RWPE2 (cell line): ENCODE measurements around the gene FMN2.
"Not testable (repeated sequence)": the region's sequence is repeated elsewhere in the genome, so short reads cannot be mapped to it uniquely, and the experiment has no call there.

Experiments used
- ATAC-seq: fragments of 200-7000 bp; cut with Tn5 transposase; 3 replicates; pipeline ENCODE4 v1.9.1; 2021; ENCODE audit warnings: low read depth
- DNase-seq: peaks from one replicate; pipeline ENCODE4 v3.0.0-alpha.2; 2020; ENCODE audit warnings: low spot score
- H3K27ac ChIP-seq: fragments of 450-650 bp; 2 replicates; pipeline ENCODE4 v1.5.1; 2017; ENCODE audit warnings: mild to moderate bottlenecking; ENCODE audit not compliant: poor library complexity, severe bottlenecking
- H3K27me3 ChIP-seq: fragments of 250-450 bp; sonication (Bioruptor Pico); 2 replicates; pipeline ENCODE4 v1.5.1; 2021; ENCODE audit warnings: mild to moderate bottlenecking, moderate library complexity; ENCODE audit not compliant: insufficient read depth, poor library complexity, severe bottlenecking
- H3K36me3 ChIP-seq: fragments of 250-450 bp; sonication (Bioruptor Pico); 2 replicates; pipeline ENCODE4 v1.5.1; 2020; ENCODE audit warnings: low read depth, mild to moderate bottlenecking, moderate library complexity
- H3K4me1 ChIP-seq: fragments of 250-450 bp; sonication (Bioruptor Pico); 2 replicates; pipeline ENCODE4 v1.5.1; 2021; ENCODE audit warnings: mild to moderate bottlenecking, moderate library complexity; ENCODE audit not compliant: insufficient read depth, poor library complexity, severe bottlenecking
- H3K4me3 ChIP-seq: fragments of 250-450 bp; sonication (Bioruptor Pico); 2 replicates; pipeline ENCODE4 v1.5.1; 2021; ENCODE audit warnings: mild to moderate bottlenecking, moderate library complexity; ENCODE audit not compliant: severe bottlenecking
- H3K9me3 ChIP-seq: fragments of 250-450 bp; sonication (Bioruptor Pico); 2 replicates; pipeline ENCODE4 v1.5.1; 2021; ENCODE audit warnings: mild to moderate bottlenecking, moderate library complexity; ENCODE audit not compliant: severe bottlenecking
- TF ChIP-seq, protein P1 (sequence below): fragments of 450-650 bp; IDR thresholded peaks from one replicate; pipeline ENCODE4 v1.5.1; 2017; ENCODE audit warnings: mild to moderate bottlenecking, moderate library complexity; ENCODE audit not compliant: poor library complexity, severe bottlenecking

Gene FMN2

DNA sequence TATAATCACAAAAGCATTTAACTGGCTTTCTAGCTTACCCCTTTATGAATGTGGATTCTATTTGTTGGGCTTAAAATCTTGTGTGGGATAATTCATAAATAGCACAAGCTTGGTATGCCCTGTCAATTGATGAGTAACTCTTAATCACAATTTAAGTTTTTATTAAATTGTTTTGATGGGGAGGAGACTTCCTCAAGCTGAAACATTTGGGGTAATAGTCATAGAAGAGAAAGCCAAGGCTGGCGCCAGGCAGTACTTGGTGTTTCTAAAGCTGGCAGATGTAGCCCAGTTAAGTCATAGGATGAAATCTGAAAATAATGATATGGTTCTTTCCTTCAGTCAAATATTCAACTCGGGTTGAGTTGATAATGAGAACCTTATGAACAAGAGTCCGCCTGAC, 167.2 kb downstream of the FMN2 start:
- Histone ChIP-seq H3K27me3 (no peaks in the 10 kb centered on the region), H3K27ac (no peak overlapping the region), H3K4me1 (no peaks in the 10 kb centered on the region), H3K9me3 (no peaks in the 10 kb centered on the region), H3K4me3 (no peak overlapping the region), H3K36me3 (no peaks in the 10 kb centered on the region)
- no peak for DNase-seq
- TF ChIP-seq, protein P1, sequence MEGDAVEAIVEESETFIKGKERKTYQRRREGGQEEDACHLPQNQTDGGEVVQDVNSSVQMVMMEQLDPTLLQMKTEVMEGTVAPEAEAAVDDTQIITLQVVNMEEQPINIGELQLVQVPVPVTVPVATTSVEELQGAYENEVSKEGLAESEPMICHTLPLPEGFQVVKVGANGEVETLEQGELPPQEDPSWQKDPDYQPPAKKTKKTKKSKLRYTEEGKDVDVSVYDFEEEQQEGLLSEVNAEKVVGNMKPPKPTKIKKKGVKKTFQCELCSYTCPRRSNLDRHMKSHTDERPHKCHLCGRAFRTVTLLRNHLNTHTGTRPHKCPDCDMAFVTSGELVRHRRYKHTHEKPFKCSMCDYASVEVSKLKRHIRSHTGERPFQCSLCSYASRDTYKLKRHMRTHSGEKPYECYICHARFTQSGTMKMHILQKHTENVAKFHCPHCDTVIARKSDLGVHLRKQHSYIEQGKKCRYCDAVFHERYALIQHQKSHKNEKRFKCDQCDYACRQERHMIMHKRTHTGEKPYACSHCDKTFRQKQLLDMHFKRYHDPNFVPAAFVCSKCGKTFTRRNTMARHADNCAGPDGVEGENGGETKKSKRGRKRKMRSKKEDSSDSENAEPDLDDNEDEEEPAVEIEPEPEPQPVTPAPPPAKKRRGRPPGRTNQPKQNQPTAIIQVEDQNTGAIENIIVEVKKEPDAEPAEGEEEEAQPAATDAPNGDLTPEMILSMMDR: no peak
- ATAC-seq: peak; percentile 52

DNA sequence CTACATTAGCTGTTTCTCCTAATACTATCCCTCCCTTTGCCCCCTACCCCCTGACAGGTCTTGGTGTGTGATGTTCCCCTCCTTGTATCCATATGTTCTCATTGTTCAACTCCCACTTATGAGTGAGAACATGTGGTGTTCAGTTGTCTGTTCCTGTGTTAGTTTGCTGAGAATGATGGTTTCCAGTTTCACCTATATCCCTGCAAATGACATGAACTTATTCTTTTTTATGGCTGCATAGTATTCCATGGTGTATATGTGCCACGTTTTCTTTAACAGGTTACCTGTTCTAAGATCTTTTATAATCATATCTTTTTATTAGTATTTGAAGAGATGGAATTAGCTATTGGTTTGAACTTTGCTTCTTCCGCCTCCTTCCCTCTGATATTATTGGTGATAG, 172.8 kb downstream of the FMN2 start:
- not testable (repeated sequence) for H3K27me3 ChIP-seq, ATAC-seq, H3K4me1 ChIP-seq, H3K9me3 ChIP-seq, DNase-seq, H3K36me3 ChIP-seq, H3K27ac ChIP-seq, H3K4me3 ChIP-seq

DNA sequence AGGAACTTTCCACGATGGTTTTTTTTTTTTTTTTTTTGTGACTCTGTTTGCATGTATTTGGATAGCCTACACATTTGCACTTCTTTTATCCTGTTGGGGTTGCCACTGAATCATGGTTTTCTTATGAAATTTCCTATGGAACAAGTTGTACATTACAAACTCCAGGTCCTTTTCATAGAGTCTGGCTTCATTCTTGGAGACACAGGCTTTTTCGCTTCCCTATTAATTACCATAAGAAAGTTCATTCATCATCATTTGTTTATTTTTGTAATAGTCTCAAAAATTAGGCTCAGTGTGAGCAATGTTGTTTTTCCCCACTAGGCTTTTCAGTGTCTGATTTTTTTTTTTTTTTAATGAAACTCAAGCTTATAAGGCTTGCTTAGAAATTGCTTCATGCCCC, 179.4 kb downstream of the FMN2 start:
- Histone ChIP-seq H3K27me3 (no peaks in the 10 kb centered on the region), H3K4me1 (no peaks in the 10 kb centered on the region), H3K4me3 (no peak overlapping the region), H3K9me3 (no peaks in the 10 kb centered on the region), H3K36me3 (no peaks in the 10 kb centered on the region), H3K27ac (no peak overlapping the region)
- DNase-seq (no peak), ATAC-seq (no peak)
- TF ChIP-seq, protein P1: no peak

DNA sequence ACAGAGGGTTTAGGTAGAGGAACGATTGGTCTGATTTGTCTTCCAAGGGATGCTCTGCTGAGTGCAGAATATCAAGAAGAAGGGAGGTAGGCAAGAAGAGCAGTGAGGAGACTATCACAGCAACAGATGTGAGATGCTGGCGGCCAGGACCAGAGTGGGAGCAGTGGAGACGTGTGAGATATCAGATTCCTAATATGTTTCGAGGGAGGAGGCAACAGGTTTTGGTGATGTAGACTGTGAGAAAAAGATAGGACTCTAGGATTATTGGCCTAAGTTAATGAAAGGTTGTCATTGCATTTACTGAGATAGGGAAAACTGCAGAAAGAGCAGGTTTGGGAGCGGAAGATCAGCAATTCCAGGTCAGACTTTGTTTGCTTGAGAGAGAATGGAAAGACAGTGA, 182.9 kb downstream of the FMN2 start:
- TF ChIP-seq, protein P1: no peak
- no peaks in the 10 kb centered on the region for H3K9me3 ChIP-seq

DNA sequence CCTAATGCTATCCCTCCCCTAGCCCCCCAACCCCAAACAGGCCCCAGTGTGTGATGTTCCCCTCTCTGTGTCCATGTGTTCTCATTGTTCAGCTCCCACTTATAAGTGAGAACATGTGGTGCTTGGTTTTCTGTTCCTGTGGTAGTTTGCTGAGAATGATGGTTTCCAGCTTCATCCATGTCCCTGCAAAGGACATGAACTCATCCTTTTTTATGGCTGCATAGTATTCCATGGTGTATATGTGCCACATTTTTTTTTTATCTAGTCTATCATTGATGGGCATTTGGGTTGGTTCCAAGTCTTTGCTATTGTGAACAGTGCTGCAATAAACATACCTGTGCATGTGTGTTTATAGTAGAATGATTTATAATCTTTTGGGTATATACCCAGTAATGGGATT, 183.5 kb downstream of the FMN2 start:
- H3K36me3 ChIP-seq, H3K9me3 ChIP-seq, H3K27ac ChIP-seq, DNase-seq, H3K4me1 ChIP-seq, ATAC-seq, H3K27me3 ChIP-seq, H3K4me3 ChIP-seq: not testable (repeated sequence)

More for the DNA sequence above, 182.9 kb downstream of the FMN2 start:
- no peaks in the 10 kb centered on the region for H3K4me1 ChIP-seq
- no peak overlapping the region for H3K27ac ChIP-seq
- no peaks in the 10 kb centered on the region for H3K27me3 ChIP-seq
- ATAC-seq (no peak), DNase-seq (no peak)
- H3K36me3 ChIP-seq: no peaks in the 10 kb centered on the region
- no peak overlapping the region for H3K4me3 ChIP-seq

DNA sequence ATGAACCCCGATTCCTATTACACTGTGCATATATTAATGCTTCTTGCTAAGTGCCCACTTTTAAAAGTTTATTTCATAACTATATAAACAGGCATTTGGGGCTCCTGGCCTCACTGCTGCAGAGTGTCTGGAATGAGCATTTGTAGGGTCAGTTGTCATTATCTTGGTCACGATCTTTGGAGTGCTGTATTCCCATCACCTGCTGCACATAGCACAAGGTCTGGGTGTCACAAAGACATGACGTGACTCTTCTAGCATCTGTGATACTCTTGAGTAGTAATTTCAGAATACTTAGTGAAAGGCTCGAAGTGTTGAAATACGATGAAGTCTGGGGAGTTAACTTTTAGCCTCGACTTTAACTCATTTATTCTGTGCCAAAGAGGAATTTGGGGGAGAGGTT, 186.4 kb downstream of the FMN2 start:
- Histone ChIP-seq H3K9me3 (no peaks in the 10 kb centered on the region), H3K4me1 (no peaks in the 10 kb centered on the region), H3K27me3 (no peaks in the 10 kb centered on the region), H3K36me3 (no peaks in the 10 kb centered on the region), H3K27ac (no peak overlapping the region), H3K4me3 (no peak overlapping the region)
- no peak for ATAC-seq
- TF ChIP-seq, protein P1: no peak
- no peak for DNase-seq
